ENCODE results near the gene PRPF38A. TPM values are rescaled to one million over a fixed set of nuclear protein-coding genes. Genes with fewer than 3 reads are reported as not detected.

PRPF38A gene
- total RNA-seq, 1 donor from 2014 or later: 17.7 TPM

GRCh38 chr1:52364235-52364839, 40.1 kb upstream of the PRPF38A start:
- Histone ChIP-seq H3K27me3 (no peaks in the 10 kb centered on the region), H3K4me1 (peaks cover 29% of the 10 kb centered on the region), H3K27ac (peak overlapping the region; percentile 91), H3K36me3 (peaks cover 0 to 29% of the 10 kb centered on the region in 2 donors), H3K9me3 (no peaks in the 10 kb centered on the region), H3K4me3 (no peak overlapping the region)
- DNase-seq (ENCODE audit: extremely low spot score in 2 of 2): no peak
- TF ChIP-seq POLR2A (IDR thresholded peaks at IDR 0.05) (no peak), POLR2AphosphoS5 (IDR thresholded peaks at IDR 0.05; ENCODE audit: insufficient read depth in 1 of 2, low read depth in 1 of 2) (no peak), CTCF (IDR thresholded peaks at IDR 0.05) (no peak)
- intact Hi-C loops (cut with DNase I): no loop called here

- TF ChIP-seq POLR2A (IDR thresholded peaks at IDR 0.05) (peak in 1 of 2 donors; percentile 15), POLR2AphosphoS5 (IDR thresholded peaks at IDR 0.05; ENCODE audit: insufficient read depth in 1 of 2, low read depth in 1 of 2) (no peak)
- Histone ChIP-seq H3K4me3 (peak overlapping the region; percentile 87 to 96), H3K27me3 (no peaks in the 10 kb centered on the region), H3K27ac (peak overlapping the region; percentile 91), H3K36me3 (peaks cover 0 to 20% of the 10 kb centered on the region in 2 donors), H3K4me1 (peaks cover 29% of the 10 kb centered on the region), H3K9me3 (no peaks in the 10 kb centered on the region)
- intact Hi-C loops (cut with DNase I): no loop called here
- DNase-seq (ENCODE audit: extremely low spot score in 2 of 2): no peak
These were observed 39.2 kb upstream of the PRPF38A start for GRCh38 chr1:52365071-52365745.

GRCh38 chr1:52365746-52366516, 38.5 kb upstream of the PRPF38A start, which contains the start of gene CC2D1B:
CC2D1B (minus strand) TSS chr1:52366205; CDS start chr1:52364620, 1,585 bp downstream.
- peaks cover 29% of the 10 kb centered on the region for H3K4me1 ChIP-seq
- H3K27ac ChIP-seq: peak within 1 kb of the TSS; percentile 91
- intact Hi-C loops (cut with DNase I): no loop called here
- H3K27me3 ChIP-seq: no peaks in the 10 kb centered on the region
- no peaks in the 10 kb centered on the region for H3K9me3 ChIP-seq
- H3K36me3 ChIP-seq: peaks cover 0 to 13% of the 10 kb centered on the region in 2 donors
- peak within 1 kb of the TSS; percentile 87 to 96 for H3K4me3 ChIP-seq
- peak in 1 of 2 donors; percentile 98 for DNase-seq (ENCODE audit: extremely low spot score in 2 of 2)
- TF ChIP-seq POLR2A (IDR thresholded peaks at IDR 0.05) (peak in 1 of 2 donors; percentile 82), CTCF (IDR thresholded peaks at IDR 0.05) (peak in 2 of 3 experiments; percentile 20 to 43), POLR2AphosphoS5 (IDR thresholded peaks at IDR 0.05; ENCODE audit: insufficient read depth in 1 of 2, low read depth in 1 of 2) (peak; percentile 77 to 84)

GRCh38 chr1:52366517-52366827, 37.9 kb upstream of the PRPF38A start:
- H3K27me3 ChIP-seq: no peaks in the 10 kb centered on the region
- intact Hi-C loops (cut with DNase I): no loop called here
- H3K27ac ChIP-seq: peak overlapping the region; percentile 91
- peaks cover 29% of the 10 kb centered on the region for H3K4me1 ChIP-seq
- peak overlapping the region; percentile 87 to 96 for H3K4me3 ChIP-seq
- H3K9me3 ChIP-seq: no peaks in the 10 kb centered on the region
- TF ChIP-seq POLR2A (IDR thresholded peaks at IDR 0.05): no peak
- no peak for TF ChIP-seq CTCF (IDR thresholded peaks at IDR 0.05)
- TF ChIP-seq POLR2AphosphoS5 (IDR thresholded peaks at IDR 0.05; ENCODE audit: insufficient read depth in 1 of 2, low read depth in 1 of 2): no peak
- no peak for DNase-seq (ENCODE audit: extremely low spot score in 2 of 2)
- H3K36me3 ChIP-seq: peaks cover 0 to 9% of the 10 kb centered on the region in 2 donors

- no peak overlapping the region for H3K4me3 ChIP-seq
- no peak overlapping the region for H3K27ac ChIP-seq
- no peaks in the 10 kb centered on the region for H3K27me3 ChIP-seq
- no peaks in the 10 kb centered on the region for H3K9me3 ChIP-seq
- peaks cover 29% of the 10 kb centered on the region for H3K4me1 ChIP-seq
- TF ChIP-seq CTCF (IDR thresholded peaks at IDR 0.05) (no peak), POLR2A (IDR thresholded peaks at IDR 0.05) (no peak), POLR2AphosphoS5 (IDR thresholded peaks at IDR 0.05; ENCODE audit: insufficient read depth in 1 of 2, low read depth in 1 of 2) (no peak)
- peaks cover 0 to 5% of the 10 kb centered on the region in 2 donors for H3K36me3 ChIP-seq
- no peak for DNase-seq (ENCODE audit: extremely low spot score in 2 of 2)
- intact Hi-C loops (cut with DNase I): no loop called here
These were observed 37.1 kb upstream of the PRPF38A start for GRCh38 chr1:52367272-52367671.
